Measurements from ENCODE around the gene EML6.

The EML6 gene

DNA sequence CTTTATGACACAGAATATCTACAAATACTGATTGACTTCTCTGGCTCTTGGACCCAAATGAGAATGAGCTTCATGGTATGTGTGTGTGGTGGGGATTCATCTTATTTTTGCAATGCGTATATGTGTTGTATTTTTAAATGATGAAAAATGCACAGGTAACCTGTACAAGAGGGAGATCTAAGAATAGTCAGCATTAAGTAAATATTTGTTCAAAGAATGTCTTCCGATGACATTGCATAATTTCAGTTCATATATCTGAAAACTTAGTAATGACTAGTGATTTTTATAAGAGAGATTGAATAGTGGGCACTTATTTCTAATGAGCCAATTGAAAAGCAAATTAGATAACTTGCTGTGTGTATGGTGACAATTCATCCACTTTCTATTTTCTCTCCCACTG is 66.4 kb downstream of the EML6 start:
- no peak for DNase-seq (ENCODE audit: low read depth in 2 of 2, low spot score in 1 of 2)

GRCh38 chr2:54791831-54792230 is 68.4 kb downstream of the EML6 start:
- DNase-seq (ENCODE audit: low read depth in 2 of 2, low spot score in 1 of 2), result no peak

- no peak for DNase-seq (ENCODE audit: low read depth in 2 of 2, low spot score in 1 of 2)
Observed at GRCh38 chr2:54797307-54797706, 73.8 kb downstream of the EML6 start.

DNA sequence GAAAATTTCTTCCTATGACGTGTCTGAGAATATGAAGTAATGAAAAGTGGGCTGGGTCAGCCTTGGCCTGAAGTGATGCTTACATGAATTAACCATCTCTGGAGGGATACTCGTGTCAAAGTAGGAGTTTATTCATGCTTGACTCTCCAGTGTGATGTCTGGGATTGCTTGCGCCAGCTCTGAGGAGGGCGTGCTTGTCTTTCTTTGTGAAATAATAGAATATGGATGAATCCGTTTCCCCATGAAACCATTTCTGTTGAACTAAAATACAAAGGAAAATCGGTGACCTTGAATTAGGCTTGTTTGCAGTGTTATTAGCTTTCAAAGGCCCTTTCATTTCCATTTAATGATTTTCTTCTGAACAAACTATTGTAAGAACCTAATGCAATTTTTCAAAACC is 77.9 kb downstream of the EML6 start:
- no peak for DNase-seq (ENCODE audit: low read depth in 2 of 2, low spot score in 1 of 2)

DNA sequence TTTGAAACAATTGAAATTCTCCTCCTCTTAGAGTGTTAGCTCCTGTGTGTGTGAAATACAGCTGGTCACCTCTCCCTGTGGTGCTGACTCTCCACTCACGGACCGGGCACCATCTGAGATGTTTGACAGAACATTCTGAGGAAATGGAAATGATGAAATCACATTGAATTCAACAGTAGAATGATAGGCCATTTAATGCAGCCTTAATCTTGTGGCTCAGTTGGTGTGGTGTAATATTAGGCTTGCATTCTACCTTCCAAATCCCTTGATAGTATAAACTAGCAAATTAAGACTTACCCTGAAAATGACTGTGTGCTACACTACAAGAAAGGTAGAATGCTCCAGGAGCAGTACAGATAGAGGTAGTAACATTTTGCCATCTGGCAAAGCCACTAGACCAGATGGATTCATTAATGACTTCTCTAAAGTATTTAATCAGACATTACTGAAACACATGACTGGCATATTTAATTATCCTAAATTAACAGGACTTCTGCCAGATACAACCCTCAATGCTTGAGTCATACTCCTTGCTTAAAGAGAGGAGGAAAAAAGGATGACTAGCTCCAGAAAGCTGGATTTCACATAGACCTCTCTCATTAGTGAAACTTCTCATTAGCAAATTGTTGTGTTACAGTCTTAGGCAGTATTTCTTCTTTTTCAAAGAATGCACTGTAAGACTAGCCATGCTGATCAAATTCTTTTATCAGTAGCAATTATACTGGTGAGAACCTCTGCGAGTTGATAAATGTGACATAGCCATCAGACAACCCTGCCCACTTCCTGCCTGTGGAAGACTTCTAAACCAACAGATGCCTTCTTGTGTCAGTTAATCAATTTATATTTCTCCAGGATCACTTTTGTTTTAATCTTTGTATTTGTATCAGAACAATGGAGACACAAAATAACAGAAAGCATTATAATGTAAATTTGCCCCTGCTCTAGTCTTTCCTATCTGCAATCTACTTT is 80.6 kb downstream of the EML6 start:
- DNase-seq (ENCODE audit: low read depth in 2 of 2, low spot score in 1 of 2), result no peak

DNA sequence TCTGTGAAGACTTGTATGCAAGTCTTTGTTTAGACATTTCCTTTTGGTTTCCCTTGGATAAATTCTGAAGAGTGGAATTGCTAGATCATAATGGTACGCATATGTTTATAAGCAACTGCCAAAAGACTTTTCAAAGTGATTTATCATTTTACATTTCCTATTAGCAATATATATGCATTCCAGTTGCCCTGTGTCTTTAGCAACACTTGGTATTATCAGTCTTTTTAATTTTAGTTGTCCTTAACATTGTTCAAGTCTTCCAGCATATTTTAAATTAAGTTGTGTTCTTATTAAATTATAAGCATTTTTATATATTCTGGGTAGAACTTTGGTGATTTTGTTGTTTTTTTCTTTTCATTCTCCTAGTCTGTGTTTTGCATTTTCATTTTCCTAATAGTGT is 81.8 kb downstream of the EML6 start:
- DNase-seq (ENCODE audit: low read depth in 2 of 2, low spot score in 1 of 2), result no peak

GRCh38 chr2:54806975-54807374 is 83.5 kb downstream of the EML6 start:
- DNase-seq (ENCODE audit: low read depth in 2 of 2, low spot score in 1 of 2), result no peak

GRCh38 chr2:54808661-54809060 is 85.2 kb downstream of the EML6 start:
- no peak for DNase-seq (ENCODE audit: low read depth in 2 of 2, low spot score in 1 of 2)

DNA sequence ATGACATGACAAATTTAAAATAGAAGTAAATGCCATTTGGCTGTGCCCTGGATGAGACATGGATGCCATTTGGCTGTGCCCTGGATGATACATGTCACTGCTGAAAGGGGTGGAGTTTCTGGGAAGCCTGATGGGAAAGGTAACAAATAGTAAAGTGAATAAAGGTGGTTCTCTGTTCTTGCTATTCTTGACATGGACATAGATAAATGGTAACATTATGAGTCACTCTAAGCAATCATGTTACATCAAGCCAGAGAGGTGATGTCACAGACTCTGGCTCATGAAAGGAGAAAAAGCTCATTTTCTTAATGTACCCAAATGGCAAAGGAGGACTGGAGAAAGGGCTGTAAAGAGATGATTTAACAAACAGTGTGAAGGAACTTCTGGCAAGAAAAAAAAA is 86.4 kb downstream of the EML6 start:
- no peak for DNase-seq (ENCODE audit: low read depth in 2 of 2, low spot score in 1 of 2)

GRCh38 chr2:54810246-54810645 is 86.8 kb downstream of the EML6 start:
- no peak for DNase-seq (ENCODE audit: low read depth in 2 of 2, low spot score in 1 of 2)

GRCh38 chr2:54813584-54813983 is 90.1 kb downstream of the EML6 start:
- no peak for DNase-seq (ENCODE audit: low read depth in 2 of 2, low spot score in 1 of 2)

DNA sequence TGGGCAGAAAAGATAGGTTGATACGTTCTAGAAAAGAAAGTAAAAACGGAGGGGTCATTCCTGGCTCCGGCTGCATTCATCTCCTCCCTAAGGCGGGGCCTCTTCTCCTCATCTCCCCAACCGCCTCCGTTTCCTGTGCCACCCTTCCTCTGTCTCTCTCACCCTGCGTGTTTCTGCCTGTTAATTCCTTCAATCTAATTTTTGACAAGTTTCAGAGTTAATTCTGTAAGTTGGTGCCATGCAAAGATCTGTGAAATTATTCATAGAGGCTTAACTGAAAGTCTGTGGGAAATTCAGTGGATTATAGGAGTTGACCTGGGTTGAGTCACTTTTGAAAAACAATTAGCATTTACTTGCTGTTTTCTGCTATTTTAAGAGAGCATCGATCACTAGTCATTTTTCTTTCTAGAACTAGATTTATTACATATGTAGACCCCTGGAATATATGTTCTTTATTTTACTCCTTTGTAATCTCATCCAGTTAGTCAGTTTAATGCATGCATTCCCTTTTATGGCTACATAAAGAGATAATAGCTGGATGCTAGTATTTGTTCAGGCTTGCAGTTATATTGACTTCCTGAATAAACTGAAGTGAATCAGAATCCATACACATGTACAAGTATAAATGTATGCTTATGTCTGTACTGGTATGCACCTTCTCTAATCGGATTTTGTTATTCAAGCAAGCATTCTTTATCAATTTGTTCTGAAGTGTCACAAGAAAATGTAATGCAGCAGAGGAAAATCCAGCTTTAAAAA is 91.1 kb downstream of the EML6 start:
- no peak for DNase-seq (ENCODE audit: low read depth in 2 of 2, low spot score in 1 of 2)

DNA sequence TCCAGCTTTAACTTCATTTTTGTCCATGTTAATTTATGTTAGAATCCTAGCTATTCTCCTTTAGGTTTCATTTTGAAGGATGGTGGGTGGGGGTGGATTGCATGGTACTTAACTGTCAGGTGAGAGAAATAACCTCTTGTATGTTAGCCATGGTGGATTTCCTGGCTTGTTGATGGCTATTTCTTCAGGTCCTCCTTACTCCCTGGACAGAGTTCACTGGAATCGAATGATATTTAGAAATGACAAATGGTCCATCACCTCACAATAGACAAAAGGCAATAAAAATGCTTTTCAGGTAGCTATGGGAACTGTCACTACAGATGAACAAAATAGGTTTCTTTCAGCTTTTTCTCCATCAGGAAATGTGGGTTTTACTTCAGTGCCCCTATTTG is 91.7 kb downstream of the EML6 start:
- no peak for DNase-seq (ENCODE audit: low read depth in 2 of 2, low spot score in 1 of 2)

DNA sequence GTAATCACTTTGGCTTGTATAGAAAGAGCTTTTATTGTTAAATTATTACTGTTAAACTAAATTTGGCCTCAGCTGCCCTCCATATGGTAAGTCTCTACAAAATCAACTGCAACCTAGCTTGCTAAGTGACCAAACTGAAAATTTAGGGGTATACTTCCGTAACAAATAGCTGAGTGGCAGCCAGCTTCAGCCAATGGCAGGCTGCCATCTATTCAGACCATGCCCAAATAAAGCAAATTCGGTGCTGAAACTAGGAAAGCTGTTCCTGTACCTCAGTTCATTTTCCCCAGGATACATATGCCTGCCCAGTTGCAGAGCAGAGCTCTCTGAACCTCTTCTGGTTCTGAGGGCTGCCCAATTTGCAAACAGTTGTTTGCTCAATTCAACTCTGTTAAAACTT is 94.8 kb downstream of the EML6 start:
- no peak for DNase-seq (ENCODE audit: low read depth in 2 of 2, low spot score in 1 of 2)

DNA sequence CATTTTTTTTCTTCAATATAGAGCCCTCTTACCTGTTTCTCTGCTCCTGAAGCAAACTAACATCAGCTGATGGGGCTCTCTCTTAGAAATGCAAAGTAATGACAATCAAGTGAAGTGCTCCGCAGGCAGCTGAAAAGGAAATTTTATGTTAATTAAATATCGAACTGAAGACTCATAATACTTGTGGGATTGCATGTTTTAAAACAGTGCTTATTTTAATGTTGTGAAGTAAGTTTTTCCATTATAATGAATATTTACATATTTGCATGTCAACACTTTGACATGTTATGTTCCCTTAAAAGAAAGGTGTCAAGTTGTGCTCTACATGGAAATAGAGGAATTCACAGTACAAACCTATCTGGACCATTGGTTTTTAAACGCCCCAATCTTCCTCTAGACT is 97.1 kb downstream of the EML6 start:
- DNase-seq (ENCODE audit: low read depth in 2 of 2, low spot score in 1 of 2), result no peak

GRCh38 chr2:54824567-54824966 is 101.1 kb downstream of the EML6 start:
- DNase-seq (ENCODE audit: low read depth in 2 of 2, low spot score in 1 of 2), result no peak

DNA sequence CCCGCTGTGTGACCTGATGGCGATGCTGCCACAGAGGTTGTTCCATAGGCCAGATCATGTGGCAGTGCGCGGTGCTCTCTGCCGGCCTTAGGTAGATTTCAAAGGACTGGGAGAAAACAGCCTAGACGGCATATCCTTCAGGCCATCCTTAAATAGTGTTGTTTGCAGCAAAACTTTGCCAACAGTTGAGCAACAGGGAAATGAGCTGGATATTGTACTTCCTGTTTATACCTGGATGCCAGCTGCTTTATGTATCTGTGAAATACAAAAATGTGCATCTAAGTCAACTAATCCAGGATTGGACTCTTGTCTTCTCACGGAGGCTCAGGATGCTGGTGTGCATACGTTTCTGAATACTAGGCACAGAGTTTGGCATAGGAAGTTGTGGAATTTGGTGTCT is 107.1 kb downstream of the EML6 start:
- DNase-seq (ENCODE audit: low read depth in 2 of 2, low spot score in 1 of 2), result no peak

DNA sequence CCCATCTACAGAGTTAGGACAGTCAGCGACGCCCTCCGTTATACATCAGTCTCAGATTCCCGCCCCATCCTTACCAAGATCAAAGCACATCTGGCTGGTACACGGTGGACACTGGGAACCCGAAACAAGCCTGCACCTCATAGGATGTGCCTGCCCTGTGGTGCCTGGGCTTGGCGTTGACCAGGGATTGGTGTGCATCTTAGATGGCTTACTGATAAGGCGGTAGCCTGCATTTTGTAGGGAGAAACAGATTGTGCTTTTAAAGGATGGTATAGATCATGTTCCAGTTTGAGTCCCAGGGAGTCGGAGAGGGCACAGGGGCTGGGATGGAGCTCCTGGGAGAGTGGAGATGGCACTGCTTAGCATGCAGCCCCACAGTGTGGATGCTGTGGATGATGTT is 108.0 kb downstream of the EML6 start:
- DNase-seq (ENCODE audit: low read depth in 2 of 2, low spot score in 1 of 2), result no peak

DNA sequence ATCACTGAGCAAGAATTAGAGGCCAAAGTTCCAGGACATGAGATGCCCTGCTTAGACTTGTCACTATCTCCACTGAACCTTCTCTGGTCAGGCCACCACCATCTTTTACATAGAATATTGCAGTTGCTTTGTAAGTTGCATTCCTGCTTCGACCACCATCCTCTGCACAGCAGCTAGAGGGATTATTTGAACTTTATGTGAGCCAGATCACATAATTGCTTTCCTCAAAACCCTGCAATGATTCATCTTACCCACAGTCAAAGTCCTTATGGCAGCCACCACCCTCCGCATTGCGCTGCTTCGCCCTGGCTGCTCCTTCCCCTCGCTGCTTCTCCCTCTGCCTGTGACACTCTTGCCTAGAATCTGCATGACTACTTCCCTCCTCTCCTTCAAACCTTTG is 111.3 kb downstream of the EML6 start:
- no peak for DNase-seq (ENCODE audit: low read depth in 2 of 2, low spot score in 1 of 2)

GRCh38 chr2:54836477-54836876 is 113.0 kb downstream of the EML6 start:
- no peak for DNase-seq (ENCODE audit: low read depth in 2 of 2, low spot score in 1 of 2)

DNA sequence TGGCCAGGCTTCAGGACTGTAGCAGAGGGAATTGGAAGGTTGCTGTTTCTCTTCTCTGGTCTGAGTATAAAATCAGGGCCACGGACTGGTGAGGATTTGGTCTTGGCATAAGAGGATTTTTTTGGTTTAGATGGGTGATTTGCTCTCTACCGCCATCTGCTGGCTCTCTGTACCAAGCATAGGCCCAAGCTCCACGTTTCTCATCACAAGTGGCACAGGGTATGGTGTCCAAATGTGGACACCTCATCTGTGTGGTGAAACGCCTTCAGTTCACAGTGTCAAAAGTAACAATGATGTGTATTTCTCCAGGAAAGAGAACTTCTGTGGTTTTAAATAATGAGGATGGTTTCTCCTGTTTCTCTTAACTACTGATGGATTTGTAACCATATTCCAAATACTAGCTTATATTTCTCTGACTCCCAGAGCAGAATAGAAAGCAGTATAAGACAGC is 115.1 kb downstream of the EML6 start:
- peak; percentile 24 to 39 for DNase-seq (ENCODE audit: low read depth in 2 of 2, low spot score in 1 of 2)
